GM21360 (cell line): ENCODE results near the gene EMILIN2.

ENCODE experiments used
- ATAC-seq: cut with Tn5 transposase; IDR thresholded peaks from one replicate; pipeline ENCODE4 v1.9.1; 2021; ENCODE audit warnings: mild to moderate bottlenecking, moderate library complexity; ENCODE audit not compliant: unreplicated experiment

The EMILIN2 gene

DNA sequence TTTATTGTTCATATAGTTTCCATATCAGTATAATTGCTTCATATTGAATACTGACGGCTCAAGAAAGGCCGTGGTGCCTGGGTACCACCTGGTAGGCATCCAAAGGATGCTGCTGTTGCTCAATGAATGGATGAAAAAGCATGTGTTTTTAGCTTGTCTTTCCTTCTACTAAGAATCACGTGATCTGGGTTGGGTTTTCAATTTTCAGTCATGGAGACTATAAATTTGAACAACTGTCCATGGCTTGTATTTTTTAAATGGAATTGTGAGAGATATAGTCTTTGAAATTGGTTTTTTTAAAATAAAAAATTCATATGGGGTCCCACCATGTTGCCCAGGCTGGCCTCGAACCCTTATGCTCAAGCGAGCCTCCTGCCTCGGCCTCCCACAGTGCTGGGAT, 25.3 kb downstream of the EMILIN2 start:
- ATAC-seq: no peak

DNA sequence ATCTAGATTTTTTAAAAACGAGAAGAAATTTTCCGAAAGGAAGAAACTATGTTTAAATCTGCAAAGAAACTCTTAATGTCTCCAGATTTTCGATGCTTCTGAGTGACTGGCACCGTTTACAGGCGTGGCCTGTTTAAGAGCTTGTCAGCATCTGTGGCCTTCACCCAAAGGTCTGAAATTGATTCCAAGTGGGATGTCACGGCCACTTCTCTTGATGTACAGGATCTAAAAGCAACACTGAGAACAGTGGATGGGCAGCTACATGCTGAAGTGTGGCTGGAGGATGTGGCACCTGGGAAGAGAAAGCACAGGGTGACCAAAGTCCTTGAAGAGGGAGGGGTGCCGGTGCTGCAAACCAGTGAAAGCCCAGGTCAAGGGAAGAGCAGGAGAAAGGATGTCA, 28.0 kb downstream of the EMILIN2 start:
- no peak for ATAC-seq

DNA sequence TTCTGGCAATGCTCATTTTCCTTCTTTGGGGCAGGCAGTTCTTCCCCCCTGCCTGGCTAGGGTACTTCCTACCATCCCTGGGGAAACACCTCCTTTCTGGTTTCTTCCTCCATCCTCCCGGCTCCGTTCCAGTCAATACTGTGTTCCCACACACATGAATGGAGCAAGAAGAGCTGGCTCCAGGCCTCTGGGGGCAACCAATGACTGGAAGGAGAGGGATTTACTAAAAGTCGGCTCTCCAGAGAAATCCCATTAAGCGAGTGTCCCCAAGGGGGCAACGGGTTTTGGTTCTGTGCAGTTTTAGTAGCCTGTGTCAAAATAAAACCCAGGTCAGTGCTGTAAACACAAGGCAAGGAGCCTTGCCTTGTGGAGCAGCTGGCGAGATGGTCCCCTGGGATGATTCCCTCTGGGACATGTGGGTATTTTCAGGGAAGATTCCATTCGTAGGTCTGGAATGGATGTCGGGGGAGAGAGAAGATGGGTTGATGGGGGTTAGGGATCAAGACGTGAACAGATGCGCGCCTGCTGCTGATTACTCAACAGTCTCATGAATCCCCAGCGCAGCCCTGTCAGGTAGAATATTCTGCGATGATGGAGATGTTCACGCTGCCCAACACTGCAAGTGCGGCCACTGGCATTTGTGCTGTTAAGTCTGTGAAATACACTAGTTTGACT, 32.0 kb downstream of the EMILIN2 start:
- ATAC-seq: no peak

DNA sequence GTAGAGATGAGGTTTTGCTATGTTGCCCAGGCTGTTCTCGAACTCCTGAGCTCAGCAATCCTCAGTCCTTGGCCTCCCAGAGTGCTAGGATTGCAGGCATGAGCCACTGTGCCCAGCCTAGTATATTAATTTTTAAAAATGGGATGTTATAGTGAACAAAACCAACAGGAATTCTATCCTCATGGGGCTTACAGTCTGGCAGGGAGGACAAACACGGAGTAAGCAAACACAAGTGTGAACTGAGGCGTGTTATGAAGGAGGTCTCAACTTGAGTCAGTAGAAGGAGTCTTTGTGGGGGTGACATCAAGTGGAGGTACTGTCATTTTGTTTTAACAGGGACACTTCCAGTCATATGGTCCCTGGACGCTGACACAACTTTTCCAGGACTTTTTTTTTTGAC, 33.1 kb downstream of the EMILIN2 start:
- ATAC-seq: no peak

DNA sequence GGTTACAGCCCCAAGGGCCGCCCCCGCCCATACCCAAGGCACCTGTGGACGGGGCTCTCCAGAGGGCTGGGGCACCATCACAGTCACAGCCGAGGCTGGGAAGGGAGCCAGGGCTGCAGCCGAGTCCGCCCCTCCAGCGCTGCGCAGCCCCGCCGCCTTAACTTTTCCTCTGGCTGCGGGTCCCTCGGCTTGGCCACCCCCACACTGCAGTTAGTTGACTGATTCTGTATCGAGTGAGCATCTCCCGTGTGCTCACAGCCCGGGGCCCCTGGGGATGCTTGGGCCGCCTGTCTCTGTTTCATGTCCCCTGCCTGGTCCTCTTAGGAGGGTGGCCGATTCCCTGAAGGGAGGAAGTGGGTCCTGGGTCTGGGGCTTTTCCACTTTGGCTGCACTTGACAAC, 33.7 kb downstream of the EMILIN2 start:
- no peak for ATAC-seq

DNA sequence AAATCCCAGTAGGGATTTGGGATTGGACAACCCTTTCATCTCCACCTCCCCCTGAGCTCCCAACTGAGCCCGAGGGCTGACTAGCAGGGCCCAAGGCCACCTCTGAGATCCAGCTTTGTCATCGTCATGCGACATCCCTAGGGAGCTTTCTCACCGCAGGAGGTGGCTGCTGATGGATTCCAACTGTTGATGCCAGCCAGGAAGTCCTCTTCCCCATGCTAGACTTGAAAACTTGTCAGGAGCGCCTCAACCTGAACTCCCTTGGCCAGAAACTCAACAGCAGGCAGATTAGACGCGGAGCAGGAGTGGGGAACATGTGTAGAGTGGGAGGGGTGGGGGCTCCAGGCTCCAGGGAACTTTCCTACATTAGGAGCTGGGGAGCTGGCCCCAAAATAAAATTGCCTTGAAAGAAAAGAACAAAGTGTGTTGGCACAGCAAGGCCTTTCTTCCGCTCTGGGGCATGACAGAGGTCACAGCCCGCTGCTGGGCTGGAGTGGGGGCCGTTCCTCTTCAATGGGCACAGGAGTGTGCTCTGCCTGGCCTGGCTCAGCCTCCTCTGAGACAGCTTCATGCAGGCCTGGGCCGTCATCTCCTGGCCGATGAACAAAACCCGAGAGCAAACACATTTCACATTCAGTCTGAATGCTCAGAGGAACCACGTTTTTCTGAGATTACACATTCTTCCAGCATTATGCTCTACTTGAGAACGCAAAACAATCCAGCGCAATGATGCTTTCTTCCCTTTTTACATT, 34.5 kb downstream of the EMILIN2 start:
- no peak for ATAC-seq

DNA sequence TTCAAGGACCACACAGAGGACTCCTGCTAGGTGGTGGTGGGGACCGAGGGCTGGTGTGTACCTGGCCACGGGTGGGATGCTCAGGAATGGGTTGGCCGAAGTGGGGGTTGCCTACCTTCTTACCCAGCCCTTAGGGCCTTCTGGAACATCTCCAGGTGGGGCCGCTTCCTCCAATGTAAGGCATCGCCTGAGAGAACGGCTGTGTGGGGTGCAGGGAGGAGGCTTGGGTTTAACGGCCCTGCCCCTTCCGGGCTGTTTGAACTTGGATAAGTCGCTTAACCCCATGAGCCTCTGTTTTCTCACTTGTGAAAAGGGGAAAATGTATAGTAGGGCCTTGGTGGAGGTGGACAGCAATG, 35.0 kb downstream of the EMILIN2 start:
- ATAC-seq: no peak

DNA sequence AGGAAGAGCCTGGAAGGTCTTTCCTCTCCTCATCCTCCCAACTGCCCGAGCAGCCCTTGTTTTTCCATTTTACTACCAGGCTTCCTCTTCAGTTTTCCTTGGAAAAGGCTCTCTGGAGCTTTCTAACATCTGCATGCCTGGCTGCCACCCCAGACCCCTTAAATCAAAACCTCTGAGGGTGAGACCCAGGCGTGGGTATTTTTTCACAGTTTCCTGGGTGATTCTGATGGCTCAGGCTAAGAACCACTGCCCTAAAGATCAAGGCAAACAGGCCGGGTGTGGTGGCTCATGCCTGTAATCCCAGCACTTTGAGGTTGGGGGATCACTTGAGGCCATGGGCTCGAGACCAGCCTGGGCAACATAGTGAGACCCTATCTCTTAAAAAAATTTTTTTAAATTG, 35.4 kb downstream of the EMILIN2 start:
- ATAC-seq: no peak

DNA sequence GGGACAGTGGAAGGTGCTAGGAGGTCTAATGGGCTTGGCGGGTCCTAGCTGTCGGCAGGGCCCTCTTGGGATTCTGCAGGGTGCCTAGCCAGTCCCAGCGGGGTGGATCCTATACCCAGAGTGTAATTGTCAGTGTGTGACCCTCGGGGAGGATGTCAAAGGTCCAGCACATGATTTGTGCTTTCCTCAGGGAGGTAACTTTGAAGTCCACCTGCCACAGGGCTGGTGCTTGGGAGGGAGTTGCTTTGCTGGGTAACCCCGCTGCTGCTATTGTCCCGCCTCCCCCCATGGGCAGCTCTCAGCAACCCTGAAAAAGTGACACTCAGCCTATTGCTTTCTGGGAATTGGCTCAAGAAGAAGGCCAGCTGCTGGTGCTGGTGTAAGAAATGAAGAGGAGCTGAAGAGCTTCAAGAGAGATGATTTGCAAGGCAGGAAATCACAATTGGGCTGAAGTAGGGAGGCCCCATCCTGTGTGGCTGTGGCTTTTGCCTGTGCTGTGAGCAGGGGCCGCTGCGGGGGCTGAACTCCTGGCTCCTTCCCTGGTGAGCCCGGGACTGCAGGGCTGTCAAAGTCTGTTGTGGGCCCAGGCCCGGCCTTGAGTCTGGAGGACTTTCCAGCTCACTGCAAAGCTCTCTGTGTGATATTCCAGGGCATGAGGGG, 36.4 kb downstream of the EMILIN2 start:
- no peak for ATAC-seq

DNA sequence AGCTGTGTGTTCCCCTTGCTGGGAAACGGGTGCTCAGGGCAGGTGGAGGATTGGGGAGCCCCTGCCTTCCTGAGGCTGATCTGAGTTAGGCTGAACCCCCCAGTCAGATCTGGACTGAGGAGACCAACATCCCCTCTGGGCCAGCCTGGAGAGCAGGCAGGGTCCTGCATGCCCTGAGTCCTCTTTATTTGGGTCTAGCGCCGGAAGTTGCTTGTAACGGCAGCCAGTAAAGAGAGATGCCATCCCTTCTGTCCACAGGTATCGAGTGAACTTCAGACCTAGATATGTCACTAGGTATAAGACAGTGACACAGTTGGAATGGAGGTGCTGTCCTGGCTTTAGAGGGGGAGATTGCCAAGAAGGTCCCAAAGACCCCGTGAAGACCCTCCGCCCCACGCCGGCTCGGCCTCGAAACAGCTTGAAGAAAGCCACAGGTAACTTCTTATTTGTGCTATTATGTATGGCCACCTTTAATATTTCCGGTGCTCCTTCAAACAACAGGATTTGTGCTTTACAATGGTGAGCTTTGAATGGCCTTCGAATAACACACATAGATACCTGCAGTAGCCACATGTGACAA, 38.0 kb downstream of the EMILIN2 start:
- ATAC-seq: no peak

DNA sequence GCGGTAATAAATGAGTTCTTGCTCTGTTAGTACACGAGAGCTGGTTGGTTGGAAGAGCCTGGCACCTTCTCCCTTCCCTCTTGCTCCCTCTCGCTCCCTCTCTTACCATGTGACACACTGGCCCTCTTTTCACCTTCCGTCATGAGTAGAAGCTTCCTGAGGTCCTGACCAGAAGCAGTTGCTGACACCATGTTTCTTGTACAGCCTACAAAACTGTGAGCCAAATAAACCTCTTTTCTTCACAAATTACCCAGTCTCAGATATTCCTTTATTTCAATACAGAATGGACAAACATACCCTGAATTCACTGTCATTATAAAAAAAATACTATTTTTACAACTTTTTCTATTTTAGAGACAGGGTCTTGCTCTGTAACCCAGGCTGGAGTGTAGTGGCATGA, 40.7 kb downstream of the EMILIN2 start:
- ATAC-seq: no peak

DNA sequence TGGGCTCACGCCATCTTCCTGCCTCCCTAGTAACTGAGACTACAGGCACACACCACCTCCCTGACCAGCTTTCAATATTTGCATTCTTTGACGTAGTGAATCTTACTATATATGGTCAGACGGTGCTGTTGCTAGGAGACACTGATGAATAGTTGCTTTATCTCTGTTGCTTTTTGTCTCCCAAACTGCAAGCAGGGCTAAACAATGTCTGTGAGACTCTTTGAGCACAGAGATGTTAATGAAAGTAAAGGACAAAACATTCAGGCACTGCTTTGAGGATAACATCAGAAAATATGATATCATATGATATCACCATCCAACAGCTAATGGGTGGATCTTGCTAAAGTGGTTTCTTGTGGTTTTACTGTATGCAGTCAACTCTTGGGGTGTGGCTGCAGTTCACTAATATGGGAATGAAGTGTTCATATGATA, 43.0 kb downstream of the EMILIN2 start:
- no peak for ATAC-seq

DNA sequence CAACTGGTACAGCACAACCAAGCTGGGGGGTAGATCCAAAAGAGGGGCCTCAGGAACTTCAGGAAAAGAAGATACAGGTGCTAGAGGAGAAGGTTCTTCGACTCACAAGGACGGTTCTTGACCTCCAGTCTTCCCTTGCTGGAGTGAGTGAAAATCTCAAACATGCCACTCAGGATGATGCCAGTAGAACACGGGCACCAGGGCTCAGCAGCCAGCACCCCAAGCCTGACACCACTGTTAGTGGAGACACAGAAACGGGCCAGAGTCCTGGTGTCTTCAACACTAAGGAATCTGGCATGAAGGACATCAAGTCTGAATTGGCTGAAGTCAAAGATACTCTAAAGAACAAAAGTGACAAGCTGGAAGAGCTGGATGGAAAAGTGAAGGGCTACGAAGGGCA, 43.8 kb downstream of the EMILIN2 start:
- ATAC-seq: no peak

DNA sequence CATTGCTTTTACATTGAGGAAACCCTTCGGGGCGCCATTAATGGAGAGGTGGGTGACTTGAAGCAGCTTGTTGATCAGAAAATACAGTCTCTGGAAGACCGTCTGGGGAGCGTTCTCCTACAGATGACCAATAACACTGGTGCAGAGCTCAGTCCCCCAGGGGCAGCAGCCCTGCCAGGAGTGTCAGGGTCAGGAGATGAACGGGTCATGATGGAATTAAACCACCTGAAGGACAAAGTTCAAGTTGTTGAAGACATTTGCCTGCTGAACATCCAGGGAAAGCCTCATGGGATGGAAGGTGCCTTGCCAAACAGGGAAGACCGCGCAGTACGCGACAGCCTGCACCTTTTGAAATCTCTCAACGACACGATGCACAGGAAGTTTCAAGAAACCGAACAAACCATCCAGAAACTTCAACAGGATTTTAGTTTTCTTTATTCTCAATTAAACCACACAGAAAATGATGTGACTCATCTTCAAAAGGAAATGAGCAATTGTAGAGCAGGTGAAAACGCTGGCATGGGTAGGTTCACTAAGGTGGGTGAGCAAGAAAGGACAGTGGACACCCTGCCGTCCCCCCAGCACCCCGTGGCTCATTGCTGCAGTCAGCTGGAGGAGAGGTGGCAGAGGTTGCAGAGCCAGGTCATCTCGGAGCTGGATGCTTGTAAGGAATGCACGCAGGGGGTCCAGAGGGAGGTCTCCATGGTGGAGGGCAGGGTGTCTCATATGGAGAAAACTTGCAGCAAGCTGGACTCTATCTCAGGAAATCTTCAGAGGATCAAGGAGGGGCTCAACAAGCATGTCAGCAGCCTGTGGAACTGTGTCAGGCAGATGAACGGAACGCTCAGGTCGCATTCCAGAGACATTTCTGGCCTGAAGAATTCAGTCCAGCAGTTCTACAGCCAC, 45.0 kb downstream of the EMILIN2 start:
- no peak for ATAC-seq

DNA sequence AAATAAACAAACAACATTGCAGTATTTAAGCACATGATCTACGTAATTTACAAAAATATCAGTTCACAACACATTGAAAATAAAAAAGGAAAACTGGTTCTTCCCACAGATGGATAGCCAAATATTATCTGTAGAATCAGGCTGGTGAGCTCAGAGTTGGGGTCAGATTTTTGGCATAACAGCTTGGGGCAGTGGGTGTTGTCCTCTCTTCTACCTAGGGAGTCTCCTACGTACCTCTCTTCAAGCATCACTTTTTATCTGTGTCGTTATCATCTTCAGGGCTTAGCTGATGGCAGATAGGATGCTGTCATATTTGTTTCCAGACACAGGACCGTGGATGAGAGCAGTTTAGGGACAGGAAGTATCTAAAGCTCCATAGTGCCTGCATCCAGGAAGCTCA, 46.2 kb downstream of the EMILIN2 start:
- no peak for ATAC-seq

DNA sequence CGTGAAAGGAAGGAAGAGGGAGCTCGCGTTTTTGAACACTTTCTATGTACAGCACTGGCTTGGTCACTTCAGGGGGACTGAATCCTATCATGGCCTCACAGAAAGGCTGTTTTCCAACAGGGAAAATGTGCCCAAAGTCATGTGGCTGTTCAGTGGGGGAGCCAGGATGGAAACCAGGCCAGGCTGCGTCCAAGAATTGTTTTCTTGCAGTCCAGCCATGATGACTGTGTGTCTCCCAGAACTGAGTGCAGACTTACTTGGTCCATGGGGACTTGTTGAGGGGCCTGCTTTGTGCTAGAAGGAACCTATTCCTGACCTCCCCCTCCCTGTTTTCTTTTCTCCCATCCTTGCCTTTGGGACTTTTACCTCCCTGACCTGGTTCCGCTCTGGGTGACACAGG, 46.9 kb downstream of the EMILIN2 start:
- ATAC-seq: no peak

DNA sequence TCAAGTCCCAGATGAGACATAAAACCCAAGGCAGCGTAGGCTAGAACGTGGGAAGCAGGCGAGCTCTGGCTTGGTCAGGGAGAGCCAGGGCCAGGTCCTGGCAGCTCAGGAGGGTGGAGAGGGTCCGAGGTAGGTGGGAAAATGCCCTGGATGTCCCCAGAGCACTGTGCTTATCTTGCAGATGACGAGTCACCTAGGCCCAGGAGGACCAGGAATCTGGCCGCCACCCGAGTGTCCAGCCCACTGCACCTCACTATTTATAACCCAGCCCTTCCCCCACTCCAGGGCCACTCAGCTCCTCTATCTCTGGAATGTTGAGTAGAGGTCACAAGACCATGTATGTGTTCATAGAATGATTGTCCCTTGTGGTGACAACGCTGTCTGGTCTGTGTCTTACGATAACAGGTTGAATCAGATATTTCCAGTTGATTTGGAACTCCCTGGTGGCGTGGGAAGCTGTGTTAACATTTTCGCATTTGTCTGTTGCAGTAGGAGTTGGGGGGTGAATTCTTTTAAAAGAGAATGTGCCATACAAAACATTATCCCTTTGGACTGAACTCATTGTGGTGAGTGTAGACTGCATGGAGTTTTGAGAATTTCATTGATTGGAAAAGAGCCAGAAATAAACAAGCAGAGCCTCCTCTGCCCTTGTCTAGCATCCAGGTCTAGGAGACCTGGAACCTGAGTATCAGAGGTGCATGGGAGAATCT, 47.5 kb downstream of the EMILIN2 start:
- no peak for ATAC-seq

DNA sequence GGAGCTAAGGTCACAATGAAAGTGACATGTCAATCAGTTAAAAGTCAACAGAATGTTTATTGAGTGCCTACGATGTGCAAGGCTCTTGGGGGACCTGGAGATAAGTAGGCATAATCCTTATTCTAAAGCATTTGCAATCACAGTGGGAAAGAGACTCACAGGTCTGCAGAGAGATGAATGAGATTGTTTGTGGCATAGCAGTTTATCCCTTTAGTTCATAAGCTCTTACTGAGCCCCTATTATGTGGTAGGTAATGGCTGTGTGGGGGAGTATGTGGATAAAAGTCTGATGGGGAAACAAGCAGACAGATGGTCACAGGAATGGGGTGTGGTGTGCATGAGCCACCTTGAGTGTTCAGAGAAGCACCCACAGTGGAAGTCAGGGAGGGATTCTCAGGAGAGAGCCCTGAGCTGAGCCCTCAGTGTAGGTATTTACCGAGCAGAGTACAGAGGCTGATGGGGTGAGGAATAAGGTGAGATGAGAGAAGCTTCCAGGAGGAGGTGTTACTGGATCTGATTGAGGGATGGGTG, 48.1 kb downstream of the EMILIN2 start:
- no peak for ATAC-seq

DNA sequence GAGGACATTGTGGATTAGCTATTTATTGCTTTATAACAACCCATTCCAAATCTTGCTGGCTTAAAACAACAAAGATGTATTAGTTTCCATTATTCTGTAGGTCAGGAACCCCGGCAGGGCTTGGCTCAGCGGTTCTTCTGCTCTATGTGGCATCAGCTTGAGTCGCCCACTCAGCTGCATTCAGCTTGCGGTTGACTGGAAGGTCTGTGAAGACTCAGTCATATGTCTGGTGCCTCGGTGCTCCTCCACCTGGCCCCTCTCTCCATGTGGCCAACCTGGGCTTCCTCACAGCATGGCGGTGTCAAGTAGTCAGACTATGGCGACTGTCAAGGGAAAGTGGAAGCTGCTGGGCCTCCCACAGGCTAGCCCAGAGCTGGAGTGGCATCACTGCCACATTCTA, 48.6 kb downstream of the EMILIN2 start:
- ATAC-seq: no peak

DNA sequence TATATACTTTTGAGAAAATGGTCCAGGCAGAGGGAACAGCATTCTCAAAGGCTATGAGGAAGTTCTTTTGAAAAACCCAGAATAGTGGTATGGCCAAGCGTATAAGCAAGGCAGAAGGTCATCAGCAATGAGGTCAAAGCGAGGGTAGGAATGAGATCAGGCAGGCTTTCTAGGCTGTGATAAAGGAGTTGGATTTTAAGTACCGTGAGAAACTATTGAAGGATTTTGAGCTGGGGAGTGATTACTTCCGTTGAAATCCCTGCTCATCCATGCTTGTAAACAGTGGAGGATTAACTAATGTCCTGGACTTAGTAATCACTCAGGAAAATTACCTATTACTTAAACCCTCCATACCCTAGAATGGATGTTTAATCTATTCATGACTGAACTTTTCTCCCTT, 50.2 kb downstream of the EMILIN2 start:
- ATAC-seq: no peak
